NCI-H128 (cell line): ENCODE results near the gene MAPK1IP1L.

Experiments
- DNase-seq: peaks from one replicate; lab custom pipeline; 2025; ENCODE audit not compliant: unreplicated experiment; lab: John Stamatoyannopoulos, UW

Gene MAPK1IP1L

DNA sequence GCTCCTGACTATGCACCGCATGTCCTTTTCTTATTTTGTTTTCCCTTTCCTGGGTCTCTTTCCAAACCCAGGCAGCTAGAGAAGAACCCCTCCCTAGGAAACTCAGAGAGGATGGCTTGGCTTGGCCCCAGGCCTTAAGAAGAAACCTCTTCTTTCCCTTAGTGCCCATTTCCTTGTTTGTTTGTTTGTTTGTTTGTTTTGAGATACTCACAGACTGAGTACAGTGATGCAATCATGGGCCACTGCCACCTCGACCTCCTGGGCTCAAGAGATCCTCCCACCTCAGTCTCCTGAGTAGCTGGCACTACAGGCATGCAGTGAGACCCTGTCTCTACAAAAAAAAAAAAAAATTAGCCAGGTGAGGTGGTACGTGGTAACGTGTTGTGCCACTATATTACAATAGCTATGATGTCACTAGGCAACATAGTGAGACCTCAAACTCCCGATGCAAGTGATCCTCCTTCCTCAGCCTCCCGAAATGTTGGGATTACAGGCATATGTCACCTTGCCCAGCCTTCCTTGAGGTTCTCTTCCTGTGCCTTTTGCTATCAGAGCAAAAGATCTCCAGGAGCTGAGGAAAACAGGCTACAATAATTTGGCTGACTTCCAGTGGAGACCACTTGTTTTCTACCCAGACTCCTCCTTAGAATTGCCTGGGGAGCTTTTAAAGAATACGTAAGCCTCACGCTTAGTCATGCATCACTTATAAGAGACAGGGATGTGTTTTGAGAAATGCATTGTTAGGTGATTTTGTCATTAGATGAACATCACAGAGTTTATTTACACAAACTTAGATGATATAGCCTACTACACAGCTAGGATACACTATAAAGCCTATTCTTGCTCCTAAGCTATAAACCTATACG, 43.1 kb downstream of the MAPK1IP1L start:
- peak; percentile 39 for DNase-seq

DNA sequence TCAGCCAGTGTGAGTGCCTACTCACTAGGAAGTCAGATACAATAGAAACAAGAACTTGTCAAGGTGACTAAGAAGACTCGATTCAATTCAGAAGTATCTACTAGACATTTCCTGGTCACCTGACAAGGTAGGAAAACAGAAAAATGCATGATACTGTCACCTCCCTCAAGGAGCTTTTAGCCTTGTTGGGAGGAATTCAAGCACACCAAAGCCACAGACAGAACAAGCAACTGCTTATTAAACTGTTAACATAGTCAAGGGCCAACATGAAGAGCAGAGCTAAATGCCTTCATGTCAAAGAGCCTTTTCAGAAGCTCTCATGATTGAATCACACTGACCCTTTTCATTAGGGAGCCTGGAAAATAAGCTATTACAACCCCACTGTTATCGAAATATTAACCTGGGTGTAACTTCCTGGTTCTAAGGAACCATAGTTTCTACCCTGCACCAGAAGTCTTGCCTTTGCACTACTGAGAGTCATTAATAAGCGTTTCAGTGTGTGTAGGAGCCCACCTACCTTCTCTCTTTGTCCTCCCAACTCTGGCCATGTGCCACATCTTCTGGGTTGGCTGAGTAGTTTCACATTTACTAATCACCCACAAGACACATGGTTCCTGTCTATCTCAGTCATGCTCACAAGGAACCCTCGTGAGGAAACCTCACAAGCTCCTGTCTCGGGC, 46.6 kb downstream of the MAPK1IP1L start:
- DNase-seq = no peak

DNA sequence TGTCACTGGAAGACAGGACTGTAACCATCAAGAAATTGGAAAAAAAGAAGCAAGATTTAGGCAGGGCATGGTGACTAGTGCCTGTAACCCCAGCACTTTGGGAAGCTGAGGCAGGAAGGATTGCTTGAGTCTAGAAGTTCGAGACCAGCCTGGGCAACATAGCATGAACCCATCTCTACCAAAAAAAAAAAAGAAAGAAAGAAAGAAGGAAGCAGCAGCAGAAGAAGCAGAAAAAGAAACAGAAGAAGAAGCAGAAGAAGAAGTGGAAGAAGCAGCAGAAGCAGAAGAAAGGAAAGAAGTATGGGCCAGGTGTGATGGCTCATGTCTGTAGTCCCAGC, 47.1 kb downstream of the MAPK1IP1L start:
- DNase-seq = no peak

DNA sequence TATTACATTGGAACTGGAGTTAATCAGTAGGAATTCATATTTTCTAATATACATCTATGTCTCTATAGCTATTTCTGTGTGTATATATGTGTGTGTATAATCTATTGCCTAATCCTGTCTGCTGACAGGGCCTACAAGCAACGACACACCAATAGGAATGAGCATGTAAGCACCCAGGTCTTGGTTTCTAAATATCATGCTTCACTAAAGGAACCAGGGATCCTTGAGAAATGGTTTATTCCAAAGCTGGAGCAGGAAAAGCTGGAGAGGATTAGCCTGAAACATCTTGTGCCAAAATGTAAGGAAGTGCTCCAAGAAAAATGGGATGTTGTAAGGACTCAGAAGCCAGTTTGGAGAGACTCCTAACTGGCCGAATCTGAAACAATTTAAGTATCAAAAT, 48.3 kb downstream of the MAPK1IP1L start:
- DNase-seq = no peak

DNA sequence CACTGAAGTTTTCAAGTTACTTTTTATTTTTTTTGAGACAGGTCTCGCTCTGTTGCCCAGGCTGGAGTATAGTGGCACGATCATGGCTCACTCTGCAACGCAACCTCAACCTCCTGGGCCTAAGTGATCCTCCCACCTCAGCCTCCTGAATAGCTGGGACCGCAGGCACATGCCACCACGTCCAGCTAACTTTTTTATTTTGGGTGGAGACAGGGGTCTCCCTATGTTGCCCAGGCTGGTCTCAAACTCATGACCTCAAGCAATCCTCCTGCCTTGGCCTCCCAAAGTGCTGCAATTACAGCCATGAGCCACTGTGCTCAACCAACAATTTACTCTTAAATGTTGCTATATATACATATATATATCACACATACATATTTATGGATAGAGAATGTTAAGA, 50.3 kb downstream of the MAPK1IP1L start:
- DNase-seq = no peak

DNA sequence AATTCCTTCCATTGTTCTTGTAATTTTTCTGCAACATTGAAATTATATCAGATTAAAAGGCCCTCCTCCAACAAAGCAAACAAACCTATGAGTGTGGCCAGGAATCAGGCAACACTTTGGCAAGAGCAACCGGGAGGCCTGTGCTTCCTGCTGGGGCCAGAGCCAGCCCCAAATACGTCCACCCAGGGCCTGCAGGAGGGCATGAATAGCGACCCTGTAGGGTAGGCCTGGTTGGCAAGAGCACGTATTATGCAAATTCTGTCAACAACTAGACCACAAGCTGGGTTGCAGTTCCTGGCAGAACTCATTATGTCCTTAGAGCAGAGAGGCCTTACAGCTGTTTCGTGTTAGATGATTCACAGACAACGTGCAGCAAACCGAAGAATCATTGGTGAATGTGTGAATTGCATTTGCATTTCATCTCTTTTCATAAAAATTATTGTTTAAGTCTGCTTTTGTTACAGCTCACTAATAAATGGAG, 50.7 kb downstream of the MAPK1IP1L start:
- peak; percentile 47 for DNase-seq

DNA sequence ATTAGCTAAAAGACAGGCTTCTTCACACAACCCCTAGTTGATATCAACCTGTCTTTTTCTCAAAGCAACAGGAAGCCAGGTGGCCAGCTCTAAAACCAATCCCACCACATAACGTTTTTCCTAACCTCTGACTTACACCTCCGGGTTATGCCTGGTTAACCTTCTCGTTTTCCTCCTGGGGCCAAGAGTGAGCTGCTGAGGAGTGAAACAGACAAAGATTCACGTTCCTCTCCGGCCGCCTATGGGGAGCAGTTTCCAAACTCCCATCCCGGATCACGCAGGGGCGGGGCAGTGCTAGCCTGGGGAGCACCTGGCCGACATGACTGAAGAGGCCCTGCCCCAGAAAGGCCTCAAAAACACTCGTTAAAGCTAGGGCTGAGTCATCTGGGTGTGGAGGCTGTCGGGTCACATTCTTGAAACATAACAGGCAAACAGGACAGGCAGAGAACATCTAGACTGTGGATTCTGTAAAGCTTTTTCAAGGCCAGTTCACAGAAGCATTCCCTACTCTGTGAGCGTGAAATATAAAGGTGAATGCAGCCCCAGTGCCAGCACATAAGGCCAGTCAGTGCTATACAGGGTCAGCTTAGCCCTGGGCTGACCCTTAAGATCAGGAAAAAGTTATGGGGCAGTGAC, 51.7 kb downstream of the MAPK1IP1L start:
- no peak for DNase-seq

DNA sequence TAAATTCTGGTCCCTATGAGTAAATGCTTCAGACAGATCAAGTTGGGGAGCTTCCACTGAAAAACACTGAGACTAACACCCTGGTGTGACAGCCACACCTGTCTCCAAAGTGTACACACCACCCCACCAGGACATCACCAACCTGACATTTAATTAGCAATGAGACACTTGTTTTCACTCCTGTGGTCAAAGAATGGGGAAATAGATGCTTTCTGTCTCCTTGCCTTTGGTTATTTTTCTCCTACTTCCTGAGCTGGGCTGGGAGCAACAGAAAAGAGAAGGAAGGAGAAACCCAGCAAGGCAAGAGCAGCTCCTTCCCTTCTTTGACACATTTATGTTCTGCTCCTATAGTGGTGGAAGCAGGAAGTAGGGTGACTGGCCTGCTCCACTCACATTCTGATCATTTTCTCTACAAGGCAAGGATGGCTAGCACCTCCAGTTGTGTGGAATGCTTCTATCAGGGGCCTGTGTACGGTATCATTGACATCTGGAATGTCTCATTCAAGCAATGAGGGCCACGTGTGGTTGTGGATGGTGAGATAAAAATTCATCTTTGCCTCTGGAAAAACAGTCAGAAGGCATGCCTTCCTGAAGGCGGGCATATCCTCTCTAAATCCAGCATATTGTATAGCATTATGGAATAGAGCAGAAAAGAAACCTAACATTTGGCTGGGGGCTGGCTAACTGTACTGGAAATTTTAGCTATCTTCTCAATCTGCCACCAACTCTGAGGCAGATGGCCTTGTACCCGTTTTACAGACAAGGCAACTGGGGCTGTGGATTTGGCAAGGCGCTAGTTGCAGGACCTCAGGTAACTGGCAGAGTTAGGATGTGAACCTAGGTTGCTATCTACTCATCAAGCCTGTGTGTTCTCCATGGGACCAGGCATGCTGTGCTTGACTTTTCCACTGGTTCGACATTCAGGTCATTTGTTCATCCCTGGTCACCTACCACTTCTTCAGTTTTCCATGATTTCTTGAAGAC, 52.8 kb downstream of the MAPK1IP1L start:
- DNase-seq = no peak

DNA sequence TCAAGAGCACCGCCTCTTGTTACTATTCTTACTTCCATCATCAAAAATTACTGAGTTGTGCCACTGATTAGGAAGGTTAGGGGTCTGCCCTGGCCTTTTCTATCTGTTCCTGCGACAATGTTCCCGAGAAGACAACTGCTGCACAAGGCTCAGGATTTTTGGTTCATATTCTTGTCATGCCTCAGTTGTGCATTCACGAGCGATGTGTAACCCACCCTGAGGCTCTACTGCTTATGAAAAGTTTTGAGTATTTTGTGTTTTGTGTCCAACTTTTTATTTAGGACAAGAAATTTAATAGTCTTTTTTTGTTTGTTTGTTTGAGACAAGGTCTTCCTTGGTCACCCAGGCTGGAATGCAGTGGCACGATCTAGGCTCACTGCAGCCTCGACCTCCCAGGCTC, 54.5 kb downstream of the MAPK1IP1L start:
- DNase-seq = no peak

DNA sequence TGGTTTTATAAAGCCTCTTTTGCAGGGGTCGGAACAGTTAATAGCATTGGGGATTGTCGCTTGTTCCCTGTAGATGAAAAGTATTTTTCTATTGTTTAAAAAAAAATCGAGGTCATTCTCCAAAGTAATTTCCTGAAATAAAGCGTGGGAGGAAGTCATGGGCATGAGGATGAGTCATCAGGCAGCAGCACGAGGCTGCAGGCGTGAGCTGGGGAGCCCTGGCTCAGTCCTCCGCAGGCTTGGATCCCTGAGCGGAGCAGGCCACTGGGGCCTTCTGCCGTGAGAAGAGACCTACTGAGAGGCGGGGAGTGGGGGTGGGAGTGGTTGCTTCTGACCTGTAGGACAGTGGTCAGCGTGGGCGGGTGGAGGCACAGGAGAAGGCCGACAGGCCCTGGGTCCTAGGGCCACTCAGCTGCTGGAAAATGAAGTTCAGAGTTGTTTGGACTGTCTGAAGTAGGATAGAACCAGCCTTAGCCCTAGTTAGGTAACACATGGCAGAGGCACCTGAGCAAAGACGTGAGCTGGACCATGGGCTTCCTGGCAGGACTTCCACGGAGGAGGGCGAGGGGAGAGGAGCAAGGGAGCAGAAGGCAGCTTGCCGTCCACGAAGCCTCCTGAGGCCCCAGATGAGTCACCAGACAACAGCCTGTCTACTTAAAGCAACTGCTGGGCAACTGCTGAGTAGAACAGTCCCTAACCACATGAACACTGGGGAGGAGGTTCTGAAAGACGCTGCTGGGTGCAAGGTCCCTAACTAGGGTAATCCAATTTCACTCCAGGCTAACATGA, 56.5 kb downstream of the MAPK1IP1L start:
- no peak for DNase-seq

DNA sequence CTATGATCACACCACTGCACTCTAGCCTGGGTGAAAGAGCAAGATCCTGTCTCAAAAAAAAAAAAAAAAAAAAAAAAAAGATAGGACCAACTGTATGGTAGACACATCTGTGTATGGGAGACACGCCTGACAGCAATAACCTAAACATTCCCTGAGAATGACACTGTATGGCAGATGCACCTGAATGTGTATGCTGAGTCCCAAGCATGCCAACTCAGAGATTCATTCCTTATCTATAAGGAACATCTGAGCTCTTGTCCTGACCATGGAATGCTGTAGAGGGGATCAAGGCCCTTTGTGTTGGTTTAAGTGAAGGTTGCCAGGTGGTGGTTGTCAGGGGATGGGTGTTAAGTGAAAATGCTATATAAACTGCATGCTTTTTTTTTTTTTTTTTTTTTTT, 58.4 kb downstream of the MAPK1IP1L start:
- DNase-seq = no peak

DNA sequence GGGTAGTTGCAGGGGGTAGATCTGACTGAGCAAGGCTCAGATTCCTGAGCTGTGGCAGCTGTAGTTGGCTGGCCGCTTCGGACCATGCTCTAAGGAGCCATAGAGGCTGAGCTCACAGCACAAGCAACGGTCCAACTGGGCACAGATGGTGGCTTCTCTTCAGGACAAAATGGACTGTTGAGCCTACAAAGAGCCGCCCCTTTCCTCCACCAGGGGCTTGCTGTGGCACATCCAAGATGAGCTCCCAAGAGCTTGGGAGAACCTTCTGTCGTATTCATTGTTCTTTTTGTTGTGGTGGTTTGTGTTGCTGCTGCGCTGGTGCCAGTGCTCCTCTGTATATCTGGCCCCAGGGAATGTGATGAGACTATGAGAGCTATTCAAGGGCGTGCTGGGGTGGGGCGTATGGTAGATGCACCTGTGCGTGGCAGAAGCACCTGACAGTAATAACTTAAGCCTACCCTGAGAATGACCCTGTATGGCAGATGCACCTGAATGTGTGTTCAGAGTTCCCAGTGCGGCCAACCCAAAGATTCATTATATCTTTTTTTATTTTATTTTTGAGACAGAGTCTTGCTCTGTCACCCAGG, 59.8 kb downstream of the MAPK1IP1L start:
- DNase-seq = no peak

DNA sequence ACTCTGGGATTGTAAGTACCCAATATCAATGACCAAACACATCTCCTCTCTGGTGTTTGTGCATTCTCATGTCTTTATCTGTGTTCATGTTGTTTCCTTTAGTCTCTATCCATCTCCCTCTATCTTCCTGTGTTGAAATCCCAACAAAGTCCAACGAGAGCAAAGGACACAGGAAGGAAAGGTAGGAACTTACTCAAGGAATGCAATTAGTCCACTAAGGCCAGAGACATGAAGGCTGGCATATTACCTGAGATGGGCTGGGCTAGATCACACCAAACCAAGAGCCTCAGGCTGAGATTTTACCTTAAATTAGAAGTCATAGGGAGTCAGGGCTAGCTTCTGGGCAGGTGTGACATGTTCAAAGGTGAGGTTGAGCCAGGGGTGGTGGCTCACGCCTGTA, 63.3 kb downstream of the MAPK1IP1L start:
- no peak for DNase-seq

DNA sequence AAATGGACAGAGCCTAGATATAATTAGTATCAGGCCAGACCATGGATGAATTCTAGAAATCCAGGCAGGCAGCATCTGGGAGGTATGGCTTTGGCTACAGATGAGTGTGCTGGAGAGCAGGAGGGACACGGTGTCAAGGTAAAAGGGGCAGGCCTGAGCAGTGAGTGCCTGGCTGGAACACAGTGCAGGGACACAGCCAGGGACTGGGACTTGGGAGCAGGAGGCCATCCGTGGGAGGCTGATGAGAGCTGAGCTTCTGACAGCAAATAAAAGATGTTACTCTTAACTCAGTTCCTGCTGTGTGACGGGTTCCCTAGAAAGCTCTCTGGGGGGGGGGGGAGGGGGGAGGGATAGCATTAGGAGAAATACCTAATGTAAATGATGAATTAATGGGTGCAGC, 64.0 kb downstream of the MAPK1IP1L start:
- DNase-seq = no peak

DNA sequence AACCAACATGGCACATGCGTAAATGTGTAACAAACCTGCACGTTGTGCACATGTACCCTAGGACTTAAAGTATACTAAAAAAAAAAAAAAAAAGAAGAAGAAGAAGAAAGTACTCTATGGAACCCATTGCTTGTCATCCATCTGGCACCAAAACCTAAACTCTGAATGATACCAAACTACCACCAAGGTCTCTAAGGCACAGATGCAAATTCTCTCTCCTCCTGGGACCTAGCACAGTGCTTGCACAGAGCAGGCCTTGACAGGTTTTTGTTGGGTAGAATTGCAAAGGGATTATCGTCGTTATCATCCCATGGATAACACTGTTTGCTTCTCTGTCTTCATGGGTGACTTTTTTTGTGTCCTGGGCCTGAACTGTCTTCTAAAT, 64.4 kb downstream of the MAPK1IP1L start:
- no peak for DNase-seq

DNA sequence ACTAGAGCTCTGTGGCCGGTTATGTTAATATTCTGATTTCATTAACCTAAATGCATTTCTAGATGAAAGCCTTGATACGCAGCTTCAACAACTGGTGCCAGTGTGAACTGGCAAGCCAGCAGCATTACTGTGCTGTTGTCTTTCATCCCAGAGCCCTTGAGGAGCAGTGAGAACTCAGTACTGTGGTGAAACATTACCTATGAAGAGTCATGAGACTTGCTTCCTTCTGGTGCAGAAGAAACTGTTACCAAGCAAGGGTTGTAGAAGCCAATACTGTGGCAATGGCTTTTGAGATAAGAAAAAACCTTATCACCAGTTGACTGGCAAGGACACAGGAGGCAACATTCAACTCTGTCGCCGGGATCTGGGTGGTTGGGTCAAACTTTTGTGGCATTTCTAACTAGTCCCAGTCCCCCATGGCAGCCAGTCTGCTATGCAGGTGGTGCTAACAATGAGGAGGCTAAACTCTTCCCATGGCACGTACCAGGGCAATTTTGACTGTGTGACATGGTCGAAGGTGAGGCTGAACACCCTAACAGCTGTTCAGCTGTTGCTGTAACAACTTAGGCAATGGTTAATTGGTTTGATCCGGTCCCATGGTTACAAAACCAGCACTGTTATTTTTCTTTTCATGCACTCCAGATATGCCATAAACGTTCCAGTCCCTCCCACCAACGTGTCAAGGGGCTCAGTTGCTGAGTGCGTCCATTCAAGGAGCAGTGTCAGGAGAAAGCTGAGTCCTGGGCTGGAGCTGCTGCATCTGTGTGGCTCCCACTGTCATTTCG, 65.0 kb downstream of the MAPK1IP1L start:
- no peak for DNase-seq

DNA sequence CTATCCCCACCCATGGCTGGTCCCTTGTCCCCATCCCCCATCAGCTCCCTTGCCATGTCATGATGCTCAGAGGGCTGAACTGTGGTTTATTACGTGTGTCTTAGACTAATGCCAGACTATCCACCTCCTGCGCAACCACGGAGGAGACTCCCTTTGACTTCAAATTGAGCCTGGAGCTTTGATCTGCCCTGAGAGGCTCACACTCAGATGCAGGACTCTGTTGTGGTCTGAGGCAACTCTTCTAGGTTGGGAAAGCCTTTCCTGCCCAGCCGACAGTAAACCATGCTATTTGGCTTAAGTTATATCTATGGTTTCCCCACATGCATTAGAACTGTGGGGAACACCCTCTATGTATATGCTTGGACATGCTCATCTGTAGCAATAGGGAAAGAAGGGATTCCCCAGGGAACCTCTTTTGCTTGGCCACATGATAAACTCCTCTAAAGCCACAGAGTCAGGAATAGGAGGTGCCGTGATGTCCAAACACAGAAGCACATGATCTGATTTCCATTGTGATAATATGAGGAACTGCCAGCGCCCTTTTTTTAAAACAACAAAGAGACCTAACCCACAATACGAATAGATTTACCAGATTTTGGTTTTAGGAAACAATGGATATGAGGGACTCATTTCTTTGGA, 66.5 kb downstream of the MAPK1IP1L start:
- no peak for DNase-seq

DNA sequence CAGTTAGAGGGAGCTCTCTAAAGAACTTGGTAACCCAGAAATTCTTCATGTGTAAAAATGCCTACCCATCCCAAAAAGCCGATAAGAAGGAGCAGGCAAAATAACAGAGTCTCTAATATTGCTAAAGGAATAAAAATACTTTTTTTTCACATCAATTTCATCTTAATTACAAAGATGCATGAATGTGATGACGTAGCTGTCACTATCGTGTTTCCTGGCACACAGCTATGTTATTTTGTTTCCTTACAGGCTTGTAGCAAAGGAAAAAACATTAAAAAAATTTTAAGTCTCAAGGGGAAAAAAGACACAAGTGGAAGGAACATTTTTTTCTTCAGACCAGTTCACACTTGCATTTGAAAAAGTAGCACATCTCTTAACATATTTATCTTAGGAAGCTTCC, 67.3 kb downstream of the MAPK1IP1L start:
- no peak for DNase-seq
